EH (cell line): Measurements from ENCODE around the gene GYG2.
"Not testable (repeated sequence)": the region's sequence is repeated elsewhere in the genome, so short reads cannot be mapped to it uniquely, and the experiment has no call there.

ENCODE experiments used
- DNase-seq: peaks from one replicate; pipeline ENCODE4 v3.0.0-alpha.2; 2015; ENCODE audit warnings: low read depth

GYG2 gene

DNA sequence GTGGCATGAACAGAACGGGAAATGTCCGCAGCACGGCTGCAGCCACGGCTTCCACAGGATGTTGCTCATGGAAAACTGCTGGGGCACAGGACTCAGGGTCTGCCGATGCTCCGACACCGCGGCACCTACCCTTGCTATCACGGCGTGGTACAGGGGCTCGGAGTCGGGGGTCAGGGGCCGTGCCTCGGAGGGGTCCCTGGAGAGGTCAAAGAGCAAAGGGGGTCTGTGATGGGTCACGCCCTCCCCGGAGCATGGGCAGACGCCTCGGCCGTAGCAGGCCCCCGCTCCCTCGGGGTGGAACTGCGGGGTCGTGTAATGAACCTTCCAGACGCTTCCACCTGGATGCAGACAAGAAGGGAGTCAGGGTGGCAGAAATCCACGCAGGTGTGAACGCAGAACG lies 78.6 kb downstream of the GYG2 start:
- no peak for DNase-seq

DNA sequence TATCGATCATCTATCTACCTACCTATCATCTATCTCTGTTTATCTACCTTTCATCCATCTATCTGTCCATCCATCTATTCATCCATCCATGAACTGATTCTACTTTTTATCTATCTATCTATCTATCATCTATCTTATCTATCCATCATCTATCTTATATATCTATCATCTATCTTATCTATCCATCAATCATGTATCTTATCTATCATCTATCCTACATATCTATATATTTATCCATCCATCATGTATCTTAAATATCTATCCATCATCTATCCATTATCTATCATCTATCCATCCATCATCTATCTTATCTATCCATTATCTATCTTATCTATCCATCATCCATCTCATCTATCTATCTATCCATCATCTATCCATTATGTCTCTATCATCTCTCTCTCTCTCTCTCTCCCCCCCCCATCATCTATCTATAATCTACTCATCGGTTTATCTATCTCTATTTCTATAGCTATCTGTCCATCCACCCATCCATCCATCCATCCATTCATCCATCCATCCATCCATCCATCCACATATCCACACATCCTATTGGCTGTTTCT lies 79.5 kb downstream of the GYG2 start:
- no peak for DNase-seq

- no peak for DNase-seq
Observed at GRCh38 chrX:2910109-2910508, 81.4 kb downstream of the GYG2 start.

GRCh38 chrX:2913118-2913517 lies 84.4 kb downstream of the GYG2 start:
- DNase-seq: no peak

DNA sequence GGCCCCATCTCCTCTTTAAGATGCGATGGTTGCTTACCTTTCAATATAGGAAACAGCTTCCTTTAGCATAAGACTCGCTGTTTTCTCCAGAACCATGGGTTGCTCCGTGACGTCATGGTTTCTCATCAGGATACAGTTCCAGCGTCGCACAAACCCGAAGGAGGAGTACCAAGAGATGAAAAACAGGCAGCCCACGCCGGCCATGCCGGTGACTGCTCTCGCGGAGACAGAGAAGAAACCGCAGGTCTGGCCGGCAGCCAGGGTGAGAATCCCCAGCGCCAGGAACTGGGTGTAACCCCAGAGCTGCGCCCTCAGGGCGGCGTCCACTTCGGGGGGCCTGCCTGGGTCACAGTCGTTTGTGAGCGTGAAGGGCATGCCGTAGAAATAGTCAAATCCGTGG lies 89.0 kb downstream of the GYG2 start:
- DNase-seq: no peak

GRCh38 chrX:2921193-2921592 lies 92.5 kb downstream of the GYG2 start:
- no peak for DNase-seq

GRCh38 chrX:2921750-2922149 lies 93.0 kb downstream of the GYG2 start:
- no peak for DNase-seq

DNA sequence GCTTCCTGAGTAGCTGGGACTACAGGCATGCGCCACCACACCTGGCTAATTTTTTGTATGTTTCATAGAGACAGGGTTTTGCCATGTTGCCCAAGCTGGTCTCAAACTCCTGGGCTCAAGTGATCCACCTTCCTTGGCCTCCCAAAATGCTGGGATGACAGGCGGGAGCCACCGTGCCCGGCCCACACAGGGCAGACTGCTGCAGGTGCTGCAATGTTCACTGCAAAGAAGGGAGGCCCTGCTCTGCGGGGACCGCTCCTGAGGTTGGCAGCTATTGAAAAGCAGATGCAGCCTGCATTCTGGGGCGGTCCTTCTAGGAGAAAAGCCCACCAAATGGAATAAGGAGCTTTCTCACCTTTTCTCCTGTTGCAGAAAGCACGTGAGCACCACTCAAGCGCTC lies 95.4 kb downstream of the GYG2 start:
- DNase-seq: no peak

GRCh38 chrX:2926255-2926654 lies 97.5 kb downstream of the GYG2 start:
- DNase-seq: not testable (repeated sequence)

DNA sequence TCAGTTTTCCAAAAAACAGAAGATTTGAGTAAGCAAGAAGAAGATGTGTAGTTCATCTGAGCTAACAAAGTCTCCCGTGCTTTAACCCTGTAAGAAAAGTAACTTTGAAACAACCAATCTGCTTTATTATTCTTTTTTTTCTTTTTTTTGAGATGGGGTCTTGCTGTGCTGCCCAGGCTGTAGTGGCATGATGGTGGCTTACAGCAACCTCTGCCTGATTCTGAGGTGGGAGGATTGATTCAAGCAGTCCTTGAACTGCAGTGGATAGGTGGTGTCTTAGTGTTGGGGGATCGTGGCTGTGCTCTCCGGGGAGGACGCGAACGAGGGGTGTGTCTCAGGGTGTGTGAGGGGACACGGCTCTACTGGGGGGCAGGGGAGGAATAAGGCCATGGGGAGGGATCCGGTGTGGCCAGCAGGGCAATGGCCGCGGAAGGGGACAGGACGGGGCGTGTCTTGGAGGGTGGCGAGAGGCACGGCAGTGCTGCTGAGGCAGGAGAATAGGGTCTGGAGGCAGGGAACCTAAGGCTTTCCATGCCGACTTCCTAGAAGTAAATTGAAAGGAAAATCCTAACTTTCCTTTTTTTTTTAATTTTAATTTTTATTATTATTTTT lies 98.0 kb downstream of the GYG2 start:
- no peak for DNase-seq

GRCh38 chrX:2928191-2928582 lies 99.5 kb downstream of the GYG2 start:
- DNase-seq: no peak

DNA sequence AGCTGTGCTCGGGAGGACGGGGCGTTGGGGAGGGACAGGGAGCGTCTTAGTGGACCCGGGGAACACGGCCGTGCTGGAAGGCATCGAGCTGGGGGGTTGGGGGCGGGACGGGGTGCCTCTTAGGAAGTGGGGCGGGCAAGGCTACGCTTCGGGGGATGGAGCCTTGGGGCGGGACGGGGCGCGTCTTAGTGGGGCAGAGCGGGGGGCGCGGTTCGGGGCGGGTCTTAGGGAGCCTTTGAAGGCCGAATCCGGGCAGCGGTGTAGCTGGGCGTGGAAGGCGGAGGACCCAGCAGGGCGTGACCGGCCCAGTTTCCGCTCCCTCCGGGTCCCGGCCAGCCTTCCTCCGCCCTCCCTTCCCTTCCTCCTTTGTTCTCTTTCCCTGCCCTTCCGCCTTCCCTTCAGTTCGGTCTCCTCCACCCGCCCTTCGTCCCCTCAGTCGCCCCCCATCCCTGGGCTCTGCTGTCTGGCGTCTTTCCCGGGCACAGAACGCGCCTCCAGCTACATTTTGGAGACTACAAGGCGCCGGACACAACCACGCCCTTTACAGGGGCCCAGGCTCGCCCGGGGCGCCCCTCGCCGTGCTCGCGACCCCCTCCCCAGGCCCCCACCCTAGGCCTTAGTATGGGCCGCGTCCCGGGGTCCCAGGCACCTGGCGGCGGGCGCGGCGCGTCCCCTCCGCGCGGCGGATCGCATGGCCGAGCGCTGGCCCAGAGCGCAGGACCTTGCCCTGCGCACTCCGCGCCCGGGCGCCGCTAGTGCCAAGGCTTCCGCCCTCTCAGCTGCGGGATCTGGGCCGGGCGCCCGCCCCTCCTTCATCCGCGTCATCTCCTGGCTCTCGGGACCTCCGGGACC lies 100.1 kb downstream of the GYG2 start, which contains the start of gene ARSD:
Gene ARSD, minus strand, starts transcription at position 757 of the 852 bp plus-strand sequence. Its CDS starts 64 bp downstream, at position 693.
- DNase-seq: peak; percentile 94

DNA sequence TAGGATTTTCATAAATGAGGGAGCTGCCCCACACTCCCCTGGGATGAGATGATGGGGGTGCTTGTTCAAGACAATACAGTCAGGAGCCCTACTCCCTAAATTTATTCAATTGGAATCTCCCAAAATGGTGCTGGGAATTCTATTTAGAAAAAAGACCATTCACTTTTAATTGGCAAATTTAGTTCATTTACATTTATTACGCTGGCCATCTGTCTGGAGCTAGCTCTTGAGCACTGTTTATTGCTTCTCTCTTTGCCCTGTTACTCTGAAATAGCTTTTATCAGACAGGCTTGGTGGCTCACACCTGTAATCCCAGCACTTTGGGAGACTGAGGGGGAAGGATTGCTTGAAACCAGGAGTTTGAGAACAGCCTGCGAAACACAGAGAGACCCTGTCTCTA lies 102.4 kb downstream of the GYG2 start:
- DNase-seq: no peak

GRCh38 chrX:2931612-2932011 lies 102.9 kb downstream of the GYG2 start:
- no peak for DNase-seq
